Measurements from ENCODE around the gene BCAS3. TPM values are rescaled to one million over a fixed set of nuclear protein-coding genes. Genes with fewer than 3 reads are reported as not detected.

Gene BCAS3
- total and polyA plus RNA-seq, 2 donors (not counting 1 experiment from before 2014, with no cell fraction given) = 13.9 to 73.4 TPM

DNA sequence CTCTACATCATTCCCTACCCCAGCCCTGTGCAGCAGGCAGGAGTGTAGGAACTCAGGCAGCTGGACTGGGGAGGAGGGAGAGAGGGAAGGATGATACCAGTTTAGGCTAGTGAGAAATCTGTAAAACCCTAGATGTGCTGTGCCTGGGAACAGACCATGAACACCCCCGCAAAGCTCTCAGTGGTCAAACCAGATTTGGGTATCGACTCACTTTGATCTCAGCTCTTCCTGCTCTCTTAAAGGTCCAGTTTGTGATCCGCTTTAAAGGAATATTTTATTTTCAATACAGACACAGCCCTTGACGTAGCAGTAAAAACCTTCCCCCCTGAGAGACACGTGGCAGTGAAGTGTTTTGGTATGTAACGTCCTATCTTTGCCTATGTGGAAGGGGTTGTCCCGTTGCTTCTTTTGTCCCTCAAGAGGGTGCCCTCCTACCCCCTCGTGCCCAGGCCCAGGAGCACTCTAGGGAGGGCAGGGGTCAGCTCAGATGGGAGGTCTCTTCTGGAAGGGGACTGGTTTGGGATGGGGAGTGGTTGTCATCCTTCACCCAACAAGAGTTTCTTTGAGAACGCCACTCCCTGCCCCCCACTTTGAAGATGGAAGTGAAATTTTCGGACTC, 702.7 kb downstream of the BCAS3 start:
- Histone ChIP-seq H3K79me2 (ENCODE audit: control insufficient read depth, insufficient read depth, low read length) (no peaks in the 10 kb centered on the region), H3K9me3 (ENCODE audit: control extremely low read depth in 1 of 3, control insufficient read depth in 2 of 3, insufficient read depth in 1 of 3, low read length in 2 of 3) (no peaks in the 10 kb centered on the region), H3K9ac (ENCODE audit: low read length) (no peak overlapping the region), H3K27me3 (replicated peaks in 1 of 4; ENCODE audit: control extremely low read depth in 1 of 4, control insufficient read depth in 3 of 4, insufficient read depth in 4 of 4, low read length in 3 of 4) (no peaks in the 10 kb centered on the region), H3K4me3 (ENCODE audit: control extremely low read depth in 1 of 5, extremely low read depth in 1 of 5, insufficient read depth in 1 of 5, low read depth in 2 of 5, low read length in 4 of 5) (no peak overlapping the region), H3K36me3 (replicated peaks in 1 of 2; ENCODE audit: control extremely low read depth in 1 of 2, control insufficient read depth in 1 of 2, extremely low read depth in 1 of 2, insufficient read depth in 2 of 2, low read length in 1 of 2) (no peaks in the 10 kb centered on the region), H3K4me1 (ENCODE audit: control insufficient read depth in 2 of 2, insufficient read depth in 2 of 2, low read length in 2 of 2) (no peaks in the 10 kb centered on the region), H3K27ac (ENCODE audit: low read length in 2 of 2) (no peak overlapping the region), H2AFZ (ENCODE audit: insufficient read depth, low read depth, low read length, poor library complexity, severe bottlenecking) (no peak overlapping the region), H3K4me2 (replicated peaks; ENCODE audit: low read depth, low read length, poor library complexity, severe bottlenecking) (no peak overlapping the region), H4K20me1 (ENCODE audit: control insufficient read depth, insufficient read depth, low read length, poor library complexity, severe bottlenecking) (no peaks in the 10 kb centered on the region)
- CTCF ChIA-PET = interaction anchor here (1.1 kb wide), 1 partner anchor 10 kb away, joined by 3 read pairs; no protein-coding TSS in a partner anchor
- POLR2A ChIA-PET = no interaction called here
- intact Hi-C loops (cut with micrococcal nuclease) = no loop called here
- TF ChIP-seq, protein P1, sequence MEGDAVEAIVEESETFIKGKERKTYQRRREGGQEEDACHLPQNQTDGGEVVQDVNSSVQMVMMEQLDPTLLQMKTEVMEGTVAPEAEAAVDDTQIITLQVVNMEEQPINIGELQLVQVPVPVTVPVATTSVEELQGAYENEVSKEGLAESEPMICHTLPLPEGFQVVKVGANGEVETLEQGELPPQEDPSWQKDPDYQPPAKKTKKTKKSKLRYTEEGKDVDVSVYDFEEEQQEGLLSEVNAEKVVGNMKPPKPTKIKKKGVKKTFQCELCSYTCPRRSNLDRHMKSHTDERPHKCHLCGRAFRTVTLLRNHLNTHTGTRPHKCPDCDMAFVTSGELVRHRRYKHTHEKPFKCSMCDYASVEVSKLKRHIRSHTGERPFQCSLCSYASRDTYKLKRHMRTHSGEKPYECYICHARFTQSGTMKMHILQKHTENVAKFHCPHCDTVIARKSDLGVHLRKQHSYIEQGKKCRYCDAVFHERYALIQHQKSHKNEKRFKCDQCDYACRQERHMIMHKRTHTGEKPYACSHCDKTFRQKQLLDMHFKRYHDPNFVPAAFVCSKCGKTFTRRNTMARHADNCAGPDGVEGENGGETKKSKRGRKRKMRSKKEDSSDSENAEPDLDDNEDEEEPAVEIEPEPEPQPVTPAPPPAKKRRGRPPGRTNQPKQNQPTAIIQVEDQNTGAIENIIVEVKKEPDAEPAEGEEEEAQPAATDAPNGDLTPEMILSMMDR (IDR thresholded peaks at IDR 0.05) = no peak
- TF ChIP-seq EZH2 (IDR thresholded peaks at IDR 0.05; ENCODE audit: borderline replicate concordance, insufficient read depth, low read depth, low read length, poor library complexity, severe bottlenecking) = no peak
- Mint-ChIP-seq H3K4me3 (no peak overlapping the region), H3K27ac (no peak overlapping the region), H3K27me3 (no peaks in the 10 kb centered on the region), H3K9me3 (ENCODE audit: insufficient read depth) (no peaks in the 10 kb centered on the region), H3K4me1 (no peaks in the 10 kb centered on the region)
- WGBS (ENCODE audit: insufficient coverage) = 90% methylated on average over 4 of the region's 10 CpGs
- DNase-seq = no peak
- no peak for ATAC-seq (ENCODE audit: low read depth)

GRCh38 chr17:61380836-61381525, 703.3 kb downstream of the BCAS3 start:
- H3K27me3 Mint-ChIP-seq = no peaks in the 10 kb centered on the region
- Histone ChIP-seq H3K79me2 (ENCODE audit: control insufficient read depth, insufficient read depth, low read length) (no peaks in the 10 kb centered on the region), H3K27me3 (replicated peaks in 1 of 4; ENCODE audit: control extremely low read depth in 1 of 4, control insufficient read depth in 3 of 4, insufficient read depth in 4 of 4, low read length in 3 of 4) (no peaks in the 10 kb centered on the region), H3K4me2 (replicated peaks; ENCODE audit: low read depth, low read length, poor library complexity, severe bottlenecking) (no peak overlapping the region), H4K20me1 (ENCODE audit: control insufficient read depth, insufficient read depth, low read length, poor library complexity, severe bottlenecking) (no peaks in the 10 kb centered on the region), H3K9ac (ENCODE audit: low read length) (no peak overlapping the region), H3K4me3 (ENCODE audit: control extremely low read depth in 1 of 5, extremely low read depth in 1 of 5, insufficient read depth in 1 of 5, low read depth in 2 of 5, low read length in 4 of 5) (no peak overlapping the region), H3K4me1 (ENCODE audit: control insufficient read depth in 2 of 2, insufficient read depth in 2 of 2, low read length in 2 of 2) (no peaks in the 10 kb centered on the region), H2AFZ (ENCODE audit: insufficient read depth, low read depth, low read length, poor library complexity, severe bottlenecking) (no peak overlapping the region), H3K27ac (ENCODE audit: low read length in 2 of 2) (no peak overlapping the region), H3K36me3 (replicated peaks in 1 of 2; ENCODE audit: control extremely low read depth in 1 of 2, control insufficient read depth in 1 of 2, extremely low read depth in 1 of 2, insufficient read depth in 2 of 2, low read length in 1 of 2) (no peaks in the 10 kb centered on the region), H3K9me3 (ENCODE audit: control extremely low read depth in 1 of 3, control insufficient read depth in 2 of 3, insufficient read depth in 1 of 3, low read length in 2 of 3) (no peaks in the 10 kb centered on the region)
- no peak for TF ChIP-seq EZH2 (IDR thresholded peaks at IDR 0.05; ENCODE audit: borderline replicate concordance, insufficient read depth, low read depth, low read length, poor library complexity, severe bottlenecking)
- TF ChIP-seq, protein P1 (IDR thresholded peaks at IDR 0.05) = no peak
- intact Hi-C loops (cut with micrococcal nuclease) = no loop called here
- DNase-seq (no peak), ATAC-seq (ENCODE audit: low read depth) (no peak)
- H3K4me3 Mint-ChIP-seq = no peak overlapping the region
- no peaks in the 10 kb centered on the region for H3K4me1 Mint-ChIP-seq
- 94% methylated on average over 17 of the region's 18 CpGs for WGBS (ENCODE audit: insufficient coverage)
- H3K9me3 Mint-ChIP-seq (ENCODE audit: insufficient read depth) = no peaks in the 10 kb centered on the region
- POLR2A ChIA-PET = no interaction called here
- no peak overlapping the region for H3K27ac Mint-ChIP-seq
- CTCF ChIA-PET = no interaction called here
